Smooth muscle cell (in vitro differentiated cells): Measurements from ENCODE around the gene TGFB1I1. TPM values are rescaled to one million over a fixed set of nuclear protein-coding genes. Genes with fewer than 3 reads are reported as not detected.

Experiments
- DNase-seq: peaks from one replicate; lab custom pipeline; 2025; ENCODE audit not compliant: unreplicated experiment; lab: John Stamatoyannopoulos, UW
- H2AFZ ChIP-seq: fragments of 200-600 bp; sonication (generic); 2 replicates; pipeline ENCODE4 v1.6.0; 2016; ENCODE audit warnings: antibody characterized with exemption, low read depth, mild to moderate bottlenecking
- H3F3A ChIP-seq: fragments of 200-600 bp; sonication (generic); 2 replicates; pipeline ENCODE4 v1.6.0; 2017; ENCODE audit warnings: antibody characterized with exemption, low read depth
- H3K27ac ChIP-seq: fragments of 200-600 bp; sonication (generic); 2 replicates; pipeline ENCODE4 v1.5.1; 2016; ENCODE audit warnings: low read depth, mild to moderate bottlenecking
- H3K27me3 ChIP-seq: fragments of 200-600 bp; sonication (generic); 2 replicates; pipeline ENCODE4 v1.6.1; 2016; ENCODE audit warnings: low read depth, mild to moderate bottlenecking
- H3K36me3 ChIP-seq: fragments of 200-600 bp; sonication (generic); 2 replicates; pipeline ENCODE4 v1.5.1; 2016; ENCODE audit warnings: low read depth
- H3K4me1 ChIP-seq: fragments of 200-600 bp; sonication (generic); 2 replicates; pipeline ENCODE4 v1.5.1; 2016; ENCODE audit warnings: low read depth
- H3K4me2 ChIP-seq: fragments of 200-600 bp; sonication (generic); 2 replicates; pipeline ENCODE4 v1.6.0; 2016; ENCODE audit warnings: mild to moderate bottlenecking
- H3K4me3 ChIP-seq: fragments of 200-600 bp; sonication (generic); 2 replicates; pipeline ENCODE4 v1.5.1; 2016; ENCODE audit warnings: mild to moderate bottlenecking
- H3K79me2 ChIP-seq: fragments of 200-600 bp; sonication (generic); 2 replicates; pipeline ENCODE4 v1.6.0; 2016; ENCODE audit warnings: low read depth, mild to moderate bottlenecking
- H3K9ac ChIP-seq: fragments of 200-600 bp; sonication (generic); 2 replicates; pipeline ENCODE4 v1.6.0; 2016; ENCODE audit warnings: low read depth
- H3K9me3 ChIP-seq: fragments of 200-600 bp; sonication (generic); replicated peaks from 2 replicates; pipeline ENCODE4 v1.5.1; 2016; ENCODE audit warnings: low read depth
- H4K20me1 ChIP-seq: fragments of 200-600 bp; sonication (generic); 2 replicates; pipeline ENCODE4 v1.6.0; 2016; ENCODE audit warnings: low read depth
- WGBS: methylation state at CpG from one replicate; pipeline ENCODE4 v1.1.7; 2016; ENCODE audit warnings: low lambda C conversion rate; 5-methylcytosine and 5-hydroxymethylcytosine counted together
- polyA plus RNA-seq: library from polyadenylated mRNA; unstranded; fragments of >200 nt; fragmentation: Nextera tagmentation; extraction: Ambion mirVana; gene quantifications from 2 replicates; pipeline ENCODE4 v1.2.1, GENCODE V29; 2016
- total RNA-seq: library from RNA; depleted of rRNA; stranded (reverse); fragments of >200 nt; gene quantifications from 2 replicates; pipeline ENCODE4 v1.2.3, GENCODE V29; 2014
- TF ChIP-seq, protein P1 (sequence below): fragments of 200-600 bp; sonication (generic); IDR thresholded peaks from 2 replicates; pipeline ENCODE4 v1.5.1; 2017; ENCODE audit warnings: borderline replicate concordance, mild to moderate bottlenecking, antibody characterized with exemption; ENCODE audit not compliant: insufficient read depth, poor library complexity, severe bottlenecking

TGFB1I1 gene
- total and polyA plus RNA-seq, 2 experiments from 2014 or later: 73.0 to 203 TPM

GRCh38 chr16:31496670-31497069, 24.7 kb downstream of the TGFB1I1 start:
- no peaks in the 10 kb centered on the region for H3K27me3 ChIP-seq
- no peaks in the 10 kb centered on the region for H3K36me3 ChIP-seq
- H4K20me1 ChIP-seq: peaks cover 16% of the 10 kb centered on the region
- WGBS: over 99% methylated on average over 10 of the region's 10 CpGs
- no peak overlapping the region for H2AFZ ChIP-seq
- no peak for DNase-seq
- H3K9me3 ChIP-seq: no peaks in the 10 kb centered on the region
- H3K27ac ChIP-seq: no peak overlapping the region
- H3K4me3 ChIP-seq: no peak overlapping the region
- no peaks in the 10 kb centered on the region for H3K79me2 ChIP-seq
- H3K4me1 ChIP-seq: no peaks in the 10 kb centered on the region
- TF ChIP-seq, protein P1, sequence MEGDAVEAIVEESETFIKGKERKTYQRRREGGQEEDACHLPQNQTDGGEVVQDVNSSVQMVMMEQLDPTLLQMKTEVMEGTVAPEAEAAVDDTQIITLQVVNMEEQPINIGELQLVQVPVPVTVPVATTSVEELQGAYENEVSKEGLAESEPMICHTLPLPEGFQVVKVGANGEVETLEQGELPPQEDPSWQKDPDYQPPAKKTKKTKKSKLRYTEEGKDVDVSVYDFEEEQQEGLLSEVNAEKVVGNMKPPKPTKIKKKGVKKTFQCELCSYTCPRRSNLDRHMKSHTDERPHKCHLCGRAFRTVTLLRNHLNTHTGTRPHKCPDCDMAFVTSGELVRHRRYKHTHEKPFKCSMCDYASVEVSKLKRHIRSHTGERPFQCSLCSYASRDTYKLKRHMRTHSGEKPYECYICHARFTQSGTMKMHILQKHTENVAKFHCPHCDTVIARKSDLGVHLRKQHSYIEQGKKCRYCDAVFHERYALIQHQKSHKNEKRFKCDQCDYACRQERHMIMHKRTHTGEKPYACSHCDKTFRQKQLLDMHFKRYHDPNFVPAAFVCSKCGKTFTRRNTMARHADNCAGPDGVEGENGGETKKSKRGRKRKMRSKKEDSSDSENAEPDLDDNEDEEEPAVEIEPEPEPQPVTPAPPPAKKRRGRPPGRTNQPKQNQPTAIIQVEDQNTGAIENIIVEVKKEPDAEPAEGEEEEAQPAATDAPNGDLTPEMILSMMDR: no peak
- no peak overlapping the region for H3K9ac ChIP-seq
- no peak overlapping the region for H3K4me2 ChIP-seq
- no peaks in the 10 kb centered on the region for H3F3A ChIP-seq

GRCh38 chr16:31498493-31498892, 26.5 kb downstream of the TGFB1I1 start:
- Histone ChIP-seq H3K79me2 (no peaks in the 10 kb centered on the region), H3K9ac (no peak overlapping the region), H3F3A (no peaks in the 10 kb centered on the region), H3K27me3 (no peaks in the 10 kb centered on the region), H3K27ac (no peak overlapping the region), H2AFZ (no peak overlapping the region), H3K4me3 (no peak overlapping the region), H4K20me1 (peaks cover 25% of the 10 kb centered on the region), H3K4me1 (no peaks in the 10 kb centered on the region), H3K36me3 (no peaks in the 10 kb centered on the region), H3K9me3 (no peaks in the 10 kb centered on the region), H3K4me2 (no peak overlapping the region)
- no peak for DNase-seq
- TF ChIP-seq, protein P1: no peak
- 95% methylated on average over 8 of the region's 8 CpGs for WGBS

DNA sequence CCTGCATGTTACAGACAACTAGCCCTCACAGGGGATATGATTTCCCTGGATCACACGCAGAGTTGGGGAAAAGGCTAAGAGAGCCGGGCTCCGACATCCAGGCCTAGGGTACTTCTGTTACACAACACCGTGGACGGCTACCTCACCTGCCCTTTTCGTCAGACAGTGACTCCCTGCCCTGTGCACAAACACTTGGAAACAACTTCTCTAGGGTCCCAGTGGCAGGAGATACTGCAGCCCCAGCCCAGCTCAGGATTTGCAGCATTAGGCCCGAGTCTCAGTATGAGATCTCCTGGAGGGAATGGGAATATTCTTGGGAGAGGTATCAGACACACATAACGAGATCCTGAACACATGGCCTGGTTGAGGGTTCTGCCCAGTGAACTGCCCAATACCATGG, 28.0 kb downstream of the TGFB1I1 start:
- H2AFZ ChIP-seq: no peak overlapping the region
- no peaks in the 10 kb centered on the region for H3K27me3 ChIP-seq
- H3K4me2 ChIP-seq: no peak overlapping the region
- H3K4me3 ChIP-seq: no peak overlapping the region
- no peak overlapping the region for H3K27ac ChIP-seq
- no peaks in the 10 kb centered on the region for H3K9me3 ChIP-seq
- 97% methylated on average over 8 of the region's 8 CpGs for whole genome bisulfite sequencing
- no peak overlapping the region for H3K9ac ChIP-seq
- H3K4me1 ChIP-seq: no peaks in the 10 kb centered on the region
- H3F3A ChIP-seq: no peaks in the 10 kb centered on the region
- H3K36me3 ChIP-seq: no peaks in the 10 kb centered on the region
- DNase-seq: no peak
- TF ChIP-seq, protein P1: no peak
- H4K20me1 ChIP-seq: peaks cover 25% of the 10 kb centered on the region
- no peaks in the 10 kb centered on the region for H3K79me2 ChIP-seq

GRCh38 chr16:31501226-31501965, 29.4 kb downstream of the TGFB1I1 start:
- H3K9ac ChIP-seq: no peak overlapping the region
- 75% methylated on average over 3 of the region's 3 CpGs for WGBS
- no peak overlapping the region for H3K4me3 ChIP-seq
- H3K36me3 ChIP-seq: no peaks in the 10 kb centered on the region
- no peak overlapping the region for H3K4me2 ChIP-seq
- no peaks in the 10 kb centered on the region for H3F3A ChIP-seq
- H3K4me1 ChIP-seq: no peaks in the 10 kb centered on the region
- H3K9me3 ChIP-seq: no peaks in the 10 kb centered on the region
- peaks cover 25% of the 10 kb centered on the region for H4K20me1 ChIP-seq
- no peak for DNase-seq
- H2AFZ ChIP-seq: no peak overlapping the region
- TF ChIP-seq, protein P1: no peak
- no peaks in the 10 kb centered on the region for H3K27me3 ChIP-seq
- H3K79me2 ChIP-seq: no peaks in the 10 kb centered on the region
- no peak overlapping the region for H3K27ac ChIP-seq
